ENCODE data around the gene CD207.
"Not testable (repeated sequence)": the region's sequence is repeated elsewhere in the genome, so short reads cannot be mapped to it uniquely, and the experiment has no call there.

The CD207 gene

DNA sequence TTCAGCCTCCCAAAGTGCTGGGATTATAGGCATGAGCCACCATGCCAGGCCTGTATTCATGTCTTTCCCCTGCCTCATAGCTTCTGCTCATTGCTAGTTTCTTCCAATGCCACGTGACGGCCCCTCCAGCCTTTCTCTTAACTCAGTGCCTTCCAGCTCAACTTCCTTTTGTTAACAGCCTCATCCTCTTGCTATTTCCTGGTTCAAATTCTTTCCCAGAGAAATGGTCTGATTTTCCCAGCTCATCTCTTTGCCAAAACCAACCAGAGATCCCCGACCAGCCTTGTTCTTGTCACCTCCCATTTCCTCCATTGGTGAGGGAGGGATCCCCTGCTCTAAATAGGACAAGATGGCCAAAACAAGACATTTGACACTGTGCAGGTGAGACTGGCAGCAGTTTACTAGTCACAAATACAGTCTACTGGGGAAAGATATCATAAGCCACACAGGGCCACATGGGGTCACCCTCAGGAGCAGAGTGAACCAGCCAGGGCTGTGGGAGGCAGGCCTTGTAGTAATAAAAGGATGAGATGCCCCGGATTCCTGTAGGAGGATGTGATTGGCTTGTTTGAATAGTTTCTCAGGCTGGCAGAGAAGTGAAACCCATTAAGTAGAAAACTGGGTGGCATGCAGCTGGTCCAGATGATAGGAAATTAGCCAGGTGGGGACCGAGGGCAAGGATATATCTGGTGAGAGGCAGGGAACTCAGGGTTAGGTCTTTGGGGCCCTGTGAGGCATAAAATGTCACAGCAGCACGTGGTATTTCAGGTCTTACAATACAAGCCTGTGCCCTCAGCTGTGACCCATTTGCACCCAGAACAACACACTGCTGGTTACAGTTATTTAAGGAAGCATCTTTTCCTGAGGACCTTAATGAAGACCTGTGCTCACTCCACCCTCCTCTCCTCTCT lies 6.4 kb downstream of the CD207 start:
- DNase-seq: no peak

DNA sequence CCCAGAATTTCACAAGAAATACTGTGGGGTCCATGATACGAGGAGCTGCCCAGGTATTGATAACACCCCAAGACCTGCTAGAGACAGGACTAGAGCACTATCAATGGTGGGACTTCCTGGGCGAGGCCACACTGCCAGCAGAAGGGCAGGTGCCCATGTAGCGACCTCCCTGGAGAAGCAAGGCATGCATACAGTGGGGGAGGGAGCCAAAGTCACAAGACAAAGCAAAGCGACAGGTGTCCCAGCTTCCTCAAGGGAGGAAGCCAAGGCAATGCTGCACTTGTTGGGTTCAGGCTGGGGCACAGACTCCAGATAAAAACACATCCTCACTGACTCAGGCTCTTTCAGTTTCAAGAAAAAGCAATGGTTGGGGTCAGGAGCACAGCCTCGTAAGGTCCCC lies 7.5 kb downstream of the CD207 start:
- DNase-seq: no peak

DNA sequence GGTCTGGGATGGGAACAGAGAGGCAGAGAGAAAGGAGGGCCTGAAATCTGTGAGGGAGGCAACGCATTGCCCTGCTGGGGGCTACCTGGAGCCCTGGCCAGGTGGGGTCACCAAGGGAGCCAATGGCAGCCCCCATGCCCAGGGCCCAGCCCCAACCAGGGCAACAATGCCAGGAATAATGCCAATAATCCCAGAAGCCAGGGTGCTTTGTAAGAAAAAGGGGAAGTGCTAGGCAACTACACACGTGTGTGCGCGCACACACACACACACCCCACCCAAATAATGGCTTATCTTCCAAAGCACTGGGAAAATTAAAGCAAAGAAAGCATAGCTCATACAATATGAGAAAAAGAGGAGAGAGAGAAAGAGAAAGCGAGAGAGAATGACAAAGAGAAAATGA lies 8.2 kb downstream of the CD207 start:
- no peak for DNase-seq

DNA sequence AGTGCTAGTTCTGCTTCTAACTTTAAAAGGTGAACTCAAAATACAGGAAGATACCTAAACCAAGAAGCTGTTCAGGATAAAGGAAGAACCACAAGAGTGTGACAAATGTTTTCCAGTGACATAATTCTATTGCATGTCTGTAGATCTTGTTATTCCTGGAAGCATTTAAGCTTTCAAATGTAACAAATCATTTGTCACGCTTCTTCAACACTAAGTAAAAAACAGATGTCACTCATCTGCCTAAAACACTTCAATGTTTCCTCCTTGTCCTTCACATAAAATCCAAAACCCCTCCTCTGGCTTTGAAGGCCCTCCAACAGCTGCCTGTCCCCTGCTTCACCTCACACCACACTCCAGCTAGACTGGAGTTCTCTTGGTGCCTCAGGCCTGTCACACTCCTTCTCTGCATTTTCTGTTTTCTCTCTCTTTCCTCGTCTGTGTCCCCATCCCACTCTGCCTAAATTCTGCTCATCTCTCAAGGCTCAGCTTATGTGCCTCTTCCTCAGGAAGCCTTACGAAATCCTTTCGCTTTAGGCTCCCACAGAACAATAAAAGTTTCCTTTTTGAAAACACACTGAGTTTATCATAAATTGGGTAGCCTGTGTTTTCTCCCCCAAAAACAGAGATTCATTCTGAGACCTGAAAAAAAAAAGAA lies 8.8 kb downstream of the CD207 start:
- DNase-seq: no peak

DNA sequence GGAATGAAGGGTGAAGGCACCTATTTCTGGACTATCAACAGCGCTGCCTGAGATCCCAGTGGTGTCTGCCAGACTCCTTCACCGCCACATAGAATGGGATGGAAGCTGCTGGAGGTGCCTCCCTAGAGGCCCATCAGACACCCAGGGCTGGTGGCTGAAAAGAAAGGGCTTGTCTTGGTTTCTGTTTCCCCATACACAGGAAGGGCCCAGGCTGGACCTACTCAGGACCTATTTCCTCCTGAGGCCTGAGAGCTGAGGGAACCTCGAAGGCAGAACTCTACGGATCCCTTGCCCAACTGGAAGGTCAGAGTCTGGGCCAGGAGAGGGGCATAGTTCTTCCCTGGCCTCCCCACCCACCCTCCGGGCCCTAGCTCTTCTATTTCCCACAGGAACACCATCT lies 12.4 kb downstream of the CD207 start:
- DNase-seq: no peak

DNA sequence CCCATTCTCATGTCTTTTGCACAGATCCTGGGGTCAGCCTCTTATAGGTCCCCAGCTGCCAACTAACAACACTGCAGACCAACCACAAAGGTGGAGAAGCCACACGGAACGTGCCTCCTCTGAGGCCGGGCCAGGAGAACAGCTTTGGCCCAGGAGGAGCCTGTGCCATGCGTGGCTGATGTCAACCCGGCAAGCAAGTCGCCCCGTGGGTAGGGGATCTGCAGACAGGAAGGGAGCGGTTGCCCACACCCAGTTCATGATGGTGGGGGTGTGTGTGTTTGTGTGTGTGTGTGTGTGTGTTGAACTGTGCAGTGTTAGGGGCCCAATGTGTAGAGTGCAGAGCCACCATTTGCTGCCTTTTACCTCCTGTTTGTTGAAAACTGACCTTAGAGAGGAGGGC lies 12.8 kb downstream of the CD207 start:
- DNase-seq: no peak

DNA sequence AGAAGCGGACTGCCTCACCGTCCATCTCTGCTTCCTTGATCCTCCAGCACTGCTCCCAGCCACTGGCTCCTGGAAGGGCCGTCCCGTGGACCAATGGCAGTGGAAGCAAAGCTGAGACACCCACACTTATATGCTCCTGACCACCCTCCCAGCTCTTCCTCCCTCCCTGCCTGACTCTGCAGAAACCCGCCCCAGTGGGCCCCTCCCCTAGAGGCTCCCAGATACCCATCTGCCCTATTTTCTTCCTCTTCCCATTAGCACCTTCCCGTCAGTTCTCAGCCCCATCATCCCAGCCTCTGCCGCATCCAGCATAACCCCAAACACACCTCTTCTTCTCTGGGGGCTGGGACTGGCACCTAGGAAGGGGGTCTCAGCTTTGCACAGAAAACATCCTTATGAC lies 15.1 kb downstream of the CD207 start, which contains the start of gene CLEC4F:
Gene CLEC4F (minus strand): TSS at position 101 of the 400 bp plus-strand sequence. CDS start 76 bp downstream, at position 25.
- no peak for DNase-seq

DNA sequence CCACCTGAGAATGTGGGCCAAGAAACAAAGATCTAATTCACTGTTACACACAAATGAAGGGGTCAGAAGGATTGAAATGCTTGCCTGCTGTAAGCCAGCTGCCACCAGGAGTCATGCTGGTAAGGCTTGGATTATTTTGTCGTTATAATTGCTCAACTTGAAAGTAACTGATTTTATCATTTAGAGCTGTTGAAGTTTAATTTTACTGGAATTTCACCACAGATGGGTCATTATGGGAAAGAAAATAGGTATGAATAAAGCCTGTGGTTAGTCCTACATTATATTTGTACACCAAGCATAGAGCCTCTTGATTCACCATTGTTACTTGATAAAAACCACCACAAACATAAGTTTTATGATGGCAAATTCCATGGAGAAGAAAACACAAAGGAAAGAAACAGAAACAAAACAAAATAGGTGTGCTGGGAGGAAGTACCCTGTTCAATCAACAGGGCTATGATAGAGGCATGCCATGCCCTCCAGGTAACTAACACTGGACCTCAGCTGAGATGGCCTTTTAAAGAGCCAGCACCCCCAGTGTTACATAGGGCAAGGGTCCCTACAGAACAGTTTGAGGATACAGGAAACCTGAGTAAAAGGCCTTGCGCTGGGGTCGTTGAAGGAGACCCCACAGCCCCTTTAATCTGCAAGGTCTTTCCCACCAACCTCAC lies 18.2 kb downstream of the CD207 start:
- no peak for DNase-seq

DNA sequence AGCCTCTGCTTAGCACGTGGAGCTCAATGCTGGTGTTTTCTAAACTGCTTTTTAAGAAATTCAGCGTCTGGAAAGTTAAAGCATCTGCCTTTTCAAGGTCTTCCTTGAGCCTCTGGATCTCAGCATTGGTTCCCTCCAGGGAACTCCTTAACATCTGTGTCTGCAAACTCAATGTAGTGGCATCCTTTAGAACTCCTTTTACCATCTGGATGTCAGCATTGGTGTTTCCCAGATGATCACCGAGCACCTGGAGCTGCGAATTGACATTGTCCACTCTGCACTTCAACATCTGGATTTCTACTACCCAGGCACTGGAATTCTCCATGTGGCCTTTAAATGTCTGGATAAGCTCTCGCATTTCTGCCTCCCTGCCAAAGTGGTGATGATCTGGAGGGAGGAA lies 18.9 kb downstream of the CD207 start:
- no peak for DNase-seq

DNA sequence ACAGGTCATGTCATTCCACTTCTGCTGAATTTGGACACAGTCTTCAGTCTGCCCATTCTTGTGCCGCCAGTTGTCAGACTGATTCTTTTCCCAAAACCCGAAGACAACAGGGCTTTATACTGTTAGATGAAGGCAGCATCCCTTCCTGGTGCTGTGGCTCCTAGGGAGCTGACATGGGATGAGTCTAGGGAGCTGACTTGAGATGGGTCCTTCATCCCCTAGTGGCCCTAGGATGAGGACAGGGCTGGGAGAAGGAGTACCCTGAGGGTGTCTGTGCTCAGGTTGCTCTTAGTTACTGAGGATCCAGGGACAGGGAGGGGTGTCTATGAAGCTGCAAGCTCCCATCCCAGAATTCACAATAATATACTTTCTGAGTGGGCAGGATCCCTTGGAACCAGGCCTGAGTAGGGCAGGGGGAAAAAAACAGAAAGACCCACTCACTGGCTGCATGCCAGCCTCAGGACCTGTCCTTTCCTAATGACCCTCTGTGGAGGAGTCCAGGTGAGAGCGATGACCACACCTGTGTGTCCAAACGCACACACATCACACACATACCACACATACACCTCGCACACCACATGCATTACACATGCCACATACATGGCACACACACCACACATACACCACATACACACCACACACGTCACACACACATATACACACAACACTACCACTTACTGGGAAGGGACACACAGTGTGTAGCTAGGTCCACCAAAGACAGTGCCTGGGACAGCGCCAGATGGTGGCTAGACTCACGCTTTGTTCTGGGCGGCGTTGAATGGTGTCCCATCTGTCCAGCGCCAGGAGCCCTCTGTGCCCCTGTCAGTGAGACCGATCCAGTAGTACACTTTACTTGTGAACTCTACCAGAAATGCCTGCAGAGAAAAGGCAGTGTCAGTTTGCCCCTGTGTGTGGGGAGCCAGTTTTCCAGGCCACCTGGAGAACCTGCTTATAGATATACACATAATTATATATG lies 26.3 kb downstream of the CD207 start:
- no peak for DNase-seq

DNA sequence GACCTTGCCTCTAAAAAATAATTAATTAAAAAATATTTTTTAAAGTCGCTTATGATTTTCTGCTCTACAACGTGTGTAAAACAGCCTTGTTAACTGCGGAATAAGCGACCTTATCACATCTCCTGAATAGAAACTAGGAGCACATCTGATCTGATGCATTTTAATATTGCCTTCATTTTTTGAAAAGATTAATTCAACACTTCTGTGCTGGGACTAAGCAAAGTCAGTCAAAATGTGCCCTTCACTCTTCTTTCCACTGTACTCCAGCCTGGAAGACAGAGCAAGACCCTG lies 27.8 kb downstream of the CD207 start:
- DNase-seq: no peak

DNA sequence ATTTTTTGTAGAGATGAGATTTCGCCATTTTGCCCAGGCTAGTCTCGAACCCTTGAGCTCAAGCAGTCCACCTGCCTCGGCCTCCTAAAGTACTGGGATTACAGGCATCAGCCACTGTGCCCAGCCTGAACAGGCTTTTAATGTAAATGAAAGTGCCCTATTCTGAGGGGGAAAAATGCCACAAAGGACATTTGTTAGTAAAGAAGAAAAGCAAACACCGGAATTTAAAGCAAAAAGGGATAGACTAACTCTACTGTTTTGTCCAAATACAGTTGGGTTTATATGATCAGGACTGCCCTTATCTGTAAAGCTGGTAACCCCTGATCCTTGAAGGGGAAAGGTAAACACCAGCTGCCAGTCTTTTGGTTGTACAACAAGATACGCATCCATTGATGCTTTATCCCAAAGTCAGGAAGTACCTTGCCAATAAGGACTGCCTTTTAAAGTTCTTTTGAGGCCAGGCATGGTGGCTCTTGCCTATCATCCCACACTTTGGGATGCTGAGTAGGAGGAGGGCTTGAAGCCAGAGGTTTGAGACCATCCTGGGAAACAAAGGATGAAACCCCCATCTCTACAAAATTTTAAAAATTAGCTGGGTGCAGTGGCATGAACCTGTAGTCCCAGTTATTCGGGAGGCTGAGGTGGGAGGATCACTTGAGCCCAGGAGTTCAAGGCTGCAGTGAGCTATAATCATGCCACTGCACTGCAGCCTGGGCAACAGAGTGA lies 28.4 kb downstream of the CD207 start:
- DNase-seq: no peak

DNA sequence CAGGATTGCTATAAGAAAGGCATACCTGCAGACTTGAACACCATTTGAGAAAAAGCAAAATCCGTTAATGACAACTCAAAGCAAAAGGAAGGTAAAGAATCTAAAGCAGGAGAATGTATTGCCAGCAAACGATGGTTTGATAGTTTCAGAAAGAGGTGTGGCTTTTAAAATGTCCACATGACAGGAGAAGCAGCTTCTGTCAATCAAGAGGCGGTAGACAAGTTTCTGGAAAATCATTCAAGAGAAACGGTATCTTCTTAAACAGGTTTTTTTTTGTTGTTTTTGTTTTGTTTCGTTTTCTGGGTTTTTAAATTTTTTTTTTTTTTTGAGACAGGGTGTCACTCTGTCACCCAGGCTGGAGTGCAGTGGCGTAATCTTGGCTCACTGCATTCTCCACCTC lies 29.0 kb downstream of the CD207 start:
- no peak for DNase-seq

DNA sequence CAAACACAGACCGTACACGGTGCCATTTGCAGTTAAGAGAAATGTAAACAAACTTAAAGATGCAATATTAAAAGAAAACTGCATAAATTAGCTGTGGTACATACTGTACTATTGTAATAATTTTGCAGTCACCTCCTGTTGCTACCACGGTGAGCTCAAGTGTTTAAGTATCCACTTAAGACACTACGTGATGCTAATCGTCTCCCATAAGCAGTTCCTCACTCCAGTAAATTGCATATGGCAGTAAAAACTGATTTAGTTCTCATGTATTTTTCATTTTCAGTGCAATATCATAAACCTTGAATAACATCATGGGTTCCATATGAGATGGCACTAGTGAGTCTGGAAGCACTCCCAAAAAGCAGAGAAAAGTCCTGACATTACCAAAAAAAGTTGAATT lies 29.6 kb downstream of the CD207 start:
- DNase-seq: no peak

DNA sequence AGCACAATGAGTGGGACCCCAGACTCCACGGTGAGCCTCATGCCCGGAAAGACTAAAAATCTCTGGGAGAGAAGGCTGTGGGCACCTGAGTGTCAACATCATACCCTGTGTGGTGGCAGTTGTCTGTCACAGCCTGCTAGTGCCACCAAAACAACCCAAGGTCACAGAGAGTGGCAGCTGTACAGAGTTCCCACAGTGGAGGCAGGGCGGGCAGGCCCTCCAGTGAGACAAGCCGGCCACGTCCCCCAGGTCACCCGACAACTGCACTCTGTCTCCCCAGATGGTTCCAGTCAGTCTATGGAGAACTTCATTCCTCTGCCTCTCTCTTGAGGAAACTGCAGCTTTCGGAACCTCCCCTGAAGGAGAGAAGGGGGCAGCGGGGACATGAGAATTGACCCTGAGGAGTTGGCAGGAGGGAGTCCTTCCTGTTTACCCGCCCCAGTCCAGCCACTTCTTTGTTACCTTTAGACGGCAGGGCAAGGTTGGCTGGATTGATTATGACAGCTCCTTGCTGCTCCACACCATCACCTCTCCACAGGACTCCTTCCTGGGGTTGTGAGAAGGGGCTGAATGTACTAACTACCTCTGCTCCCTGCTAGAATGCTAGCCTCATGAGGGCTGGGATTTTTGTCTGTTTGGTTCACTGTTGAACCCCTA lies 33.9 kb downstream of the CD207 start:
- DNase-seq: no peak

DNA sequence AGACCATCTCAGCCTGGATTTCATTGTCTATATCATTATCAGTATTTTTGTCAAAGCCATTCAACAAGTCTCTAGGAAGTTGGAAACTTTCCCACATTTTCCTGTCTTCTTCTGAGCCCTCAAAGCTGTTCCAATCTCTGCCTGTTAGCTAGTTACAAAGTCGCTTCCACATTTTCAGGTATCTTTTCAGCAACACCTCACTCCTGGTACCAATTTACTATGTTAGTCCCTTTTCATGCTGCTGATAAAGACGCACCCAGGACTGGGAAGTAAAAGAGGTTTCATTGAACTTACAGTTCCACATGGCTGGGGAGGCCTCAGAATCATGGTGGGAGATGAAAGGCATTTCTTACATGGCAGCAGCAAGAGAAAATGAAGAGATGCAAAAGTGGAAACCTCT lies 35.9 kb downstream of the CD207 start:
- DNase-seq: no peak

DNA sequence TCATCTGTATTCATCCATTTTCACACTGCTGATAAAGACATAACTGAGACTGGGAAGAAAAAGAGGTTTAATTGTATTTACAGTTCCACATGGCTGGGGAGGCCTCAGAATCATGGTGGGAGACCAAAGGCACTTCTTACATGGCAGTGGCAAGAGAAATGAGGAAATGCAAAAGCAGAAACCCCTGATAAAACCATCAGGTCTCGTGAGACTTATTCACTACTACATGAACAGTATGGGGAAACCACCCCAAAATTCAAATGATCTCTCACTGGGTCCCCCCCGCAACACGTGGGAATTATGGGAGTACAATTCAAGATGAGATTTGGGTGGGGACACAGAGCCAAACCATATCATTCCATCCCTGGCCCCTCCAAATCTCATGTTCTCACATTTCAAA lies 37.6 kb downstream of the CD207 start:
- not testable (repeated sequence) for DNase-seq

DNA sequence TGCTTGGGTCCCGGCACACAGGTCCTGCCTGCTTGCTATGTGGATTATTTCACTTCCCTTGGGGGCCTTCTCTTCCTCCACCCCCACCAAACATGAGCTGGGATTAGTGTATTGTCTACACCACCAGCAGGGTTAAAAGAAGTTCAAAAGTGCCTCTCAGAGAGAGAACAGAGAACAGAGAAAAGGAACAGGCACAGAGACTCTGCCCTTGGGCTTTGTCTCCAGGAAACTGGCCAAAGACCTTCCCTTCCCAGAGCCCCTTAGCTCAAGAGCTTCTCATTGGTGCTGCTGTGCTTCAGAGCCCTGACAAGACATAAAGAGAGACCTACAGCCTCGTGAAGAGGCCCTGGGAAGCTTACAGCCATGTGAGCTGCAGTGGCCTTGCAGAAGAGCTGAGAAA lies 38.1 kb downstream of the CD207 start:
- DNase-seq: no peak

DNA sequence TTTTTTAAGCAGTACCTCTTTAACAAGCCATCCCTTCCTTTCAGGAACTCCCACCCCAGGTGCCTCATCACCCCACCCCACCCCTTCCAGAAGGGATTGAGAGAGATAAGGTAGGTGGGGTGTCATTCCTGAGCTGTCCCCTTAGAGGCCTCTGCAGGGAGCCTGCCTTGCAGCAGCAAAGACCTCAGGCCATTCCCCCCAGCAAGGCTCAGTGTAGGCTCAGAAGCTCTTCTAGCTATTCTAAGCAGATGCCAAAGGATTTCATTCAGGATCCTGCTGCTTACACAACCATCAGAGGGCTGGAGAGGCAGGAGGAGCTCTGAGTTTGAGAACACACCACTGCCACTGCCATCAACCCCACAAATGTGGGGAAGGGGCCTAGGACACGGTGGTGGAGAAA lies 39.4 kb downstream of the CD207 start:
- no peak for DNase-seq

DNA sequence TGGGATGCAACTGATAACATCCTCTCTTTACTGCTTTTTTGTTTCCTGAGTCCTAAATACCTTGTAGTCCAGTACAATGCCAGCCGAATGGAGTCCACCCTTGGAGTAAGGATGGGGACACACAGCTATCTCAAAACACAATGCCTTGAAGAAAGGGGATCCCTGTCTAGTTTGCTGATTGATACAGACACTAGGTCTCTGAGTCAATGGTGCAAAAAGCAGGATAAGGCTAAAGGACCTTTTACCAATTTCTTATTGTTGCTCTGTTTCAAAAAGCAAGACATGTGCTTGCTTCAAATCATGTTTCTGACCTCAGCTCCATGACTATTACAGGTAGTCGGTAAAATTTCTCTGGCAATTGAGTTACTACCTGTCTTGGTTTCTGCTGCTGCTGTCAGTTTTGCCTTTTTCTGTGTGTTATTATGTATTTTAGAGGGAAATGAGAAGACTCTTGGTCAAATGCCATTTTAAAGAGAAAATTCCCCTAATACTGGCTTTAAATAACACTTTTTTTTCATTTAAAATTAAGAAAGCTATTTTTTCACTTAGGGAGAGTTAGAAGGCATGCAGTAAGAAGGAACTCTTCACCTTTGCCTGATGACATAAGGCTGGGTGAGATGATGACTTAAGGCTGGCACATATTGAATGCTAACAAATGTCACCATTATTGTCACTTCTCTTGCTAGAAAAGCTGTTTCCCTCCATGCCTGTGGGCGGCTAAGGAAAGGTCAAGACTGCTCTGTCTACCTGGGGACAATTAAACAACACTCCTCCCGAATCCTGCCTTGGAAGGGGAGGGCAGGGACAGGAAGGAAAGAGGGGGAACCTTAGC lies 40.2 kb downstream of the CD207 start:
- DNase-seq: no peak

DNA sequence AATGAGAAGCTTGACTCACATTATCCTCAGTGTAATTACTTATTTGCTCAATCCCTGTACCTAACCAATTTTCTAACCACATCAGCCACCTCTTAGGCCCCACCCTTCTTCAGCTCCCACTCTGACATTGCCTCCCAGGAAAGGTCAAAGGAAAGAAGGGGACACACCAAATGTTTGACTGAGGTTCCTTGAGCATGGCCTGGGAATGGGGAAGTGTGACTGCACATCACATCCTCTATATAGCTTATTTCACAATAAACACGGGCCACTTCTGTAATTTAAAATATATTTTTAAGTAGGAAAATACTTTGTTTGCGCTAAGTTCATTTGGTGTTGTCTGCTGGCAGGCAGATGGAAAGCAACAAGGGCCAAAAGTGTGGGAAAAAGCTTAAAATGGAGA lies 42.2 kb downstream of the CD207 start:
- DNase-seq: no peak
